Neural progenitor cell (in vitro differentiated cells): ENCODE data around the gene KRTAP5-9.

Experiments used
- CTCF ChIP-seq: fragments of 200-600 bp; sonication (generic); IDR thresholded peaks from 2 replicates; pipeline ENCODE4 v1.5.1; 2017; ENCODE audit warnings: antibody characterized with exemption, mild to moderate bottlenecking
- EZH2 ChIP-seq: fragments of 200-600 bp; sonication (generic); IDR thresholded peaks from 2 replicates; pipeline ENCODE4 v1.6.1; 2017; ENCODE audit warnings: antibody characterized with exemption, mild to moderate bottlenecking, moderate library complexity

GRCh38 chr11:71527576-71528210 lies 20.5 kb upstream of the KRTAP5-9 start:
- no peak for TF ChIP-seq CTCF
- TF ChIP-seq EZH2: no peak
